Spinal cord (tissue), 10 donors: ENCODE measurements around the gene MYO15A. TPM values are rescaled to one million over a fixed set of nuclear protein-coding genes. Genes with fewer than 3 reads are reported as not detected.

Source experiments
- DNase-seq, 6 donors: peaks; one replicate each; pipeline versions ENCODE4 v3.0.0 to v3.0.0-alpha.2; 2013 to 2015; ENCODE audit warnings: low spot score in 6 of 6, low read depth in 4 of 6
- H3K27ac ChIP-seq: one replicate; pipeline ENCODE4 v1.5.1; 2013; ENCODE audit warnings: low read depth, low read length, control low read depth
- H3K27me3 ChIP-seq: one replicate; pipeline ENCODE4 v1.6.1; 2013; ENCODE audit warnings: low read length; ENCODE audit not compliant: control insufficient read depth, insufficient read depth
- H3K36me3 ChIP-seq: one replicate; pipeline ENCODE4 v1.6.1; 2013; ENCODE audit warnings: low read length; ENCODE audit not compliant: control insufficient read depth, insufficient read depth
- H3K4me1 ChIP-seq: one replicate; pipeline ENCODE4 v1.6.1; 2013; ENCODE audit warnings: low read length; ENCODE audit not compliant: control insufficient read depth, insufficient read depth
- H3K4me3 ChIP-seq: one replicate; pipeline ENCODE4 v1.5.1; 2013; ENCODE audit warnings: low read depth, low read length, control low read depth
- H3K9me3 ChIP-seq: one replicate; pipeline ENCODE4 v1.6.1; 2013; ENCODE audit warnings: low read length; ENCODE audit not compliant: control insufficient read depth, insufficient read depth
- WGBS: methylation state at CpG from one replicate; pipeline ENCODE4 v1.1.5; 2013; ENCODE audit warnings: missing lambda C conversion rate; ENCODE audit not compliant: insufficient coverage; 5-methylcytosine and 5-hydroxymethylcytosine counted together
- polyA plus RNA-seq, 2 donors: library from polyadenylated mRNA; unstranded; fragments of 120-200 nt; gene quantifications; one replicate each; pipeline ENCODE4 v1.2.1, GENCODE V29; 2013; ENCODE audit not compliant: insufficient read length in 2 of 2
- total RNA-seq, 2 donors: library from RNA; depleted of rRNA in 1 of 2; stranded (reverse); fragments of 120-200 nt in 1 of 2; fragments of >200 nt in 1 of 2; gene quantifications; one replicate each; pipeline versions ENCODE4 v1.2.3 to v1.2.4, GENCODE V29; 2013 to 2014
- donor health status: healthy.

MYO15A gene
- total and polyA plus RNA-seq, 4 donors = 1.3 to 6.8 (median 3.6) TPM

GRCh38 chr17:18076936-18077335 lies 31.6 kb upstream of the MYO15A start:
- Histone ChIP-seq H3K4me3 (no peak overlapping the region), H3K27ac (no peak overlapping the region), H3K27me3 (no peaks in the 10 kb centered on the region), H3K36me3 (no peaks in the 10 kb centered on the region), H3K4me1 (no peaks in the 10 kb centered on the region), H3K9me3 (no peaks in the 10 kb centered on the region)
- no peak for DNase-seq
- WGBS = 62% methylated on average over 7 of the region's 7 CpGs

- Histone ChIP-seq H3K36me3 (no peaks in the 10 kb centered on the region), H3K27ac (no peak overlapping the region), H3K27me3 (no peaks in the 10 kb centered on the region), H3K4me3 (no peak overlapping the region), H3K9me3 (no peaks in the 10 kb centered on the region), H3K4me1 (no peaks in the 10 kb centered on the region)
- no peak for DNase-seq
- 92% methylated on average over 2 of the region's 4 CpGs for WGBS
Measured at GRCh38 chr17:18079543-18079942, 29.0 kb upstream of the MYO15A start.

DNA sequence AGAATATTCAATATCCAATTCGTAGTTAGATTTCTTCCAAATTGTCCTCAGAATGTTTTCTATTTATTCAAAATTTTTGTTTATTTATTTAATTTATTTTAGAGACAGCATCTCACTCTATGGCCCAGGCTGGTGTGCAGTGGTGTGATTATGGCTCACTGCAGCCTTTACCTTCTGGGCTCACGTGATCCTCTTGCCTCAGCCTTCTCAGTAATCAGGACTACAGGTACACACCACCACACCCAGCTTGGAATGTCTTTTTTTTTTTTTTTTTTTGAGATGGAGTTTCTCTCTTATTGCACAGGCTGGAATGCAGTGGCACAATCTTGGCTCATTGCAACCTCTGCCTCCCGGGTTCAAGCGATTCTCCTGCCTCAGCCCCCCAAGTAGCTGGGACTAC lies 24.3 kb upstream of the MYO15A start:
- Histone ChIP-seq H3K4me3 (no peak overlapping the region), H3K9me3 (no peaks in the 10 kb centered on the region), H3K4me1 (peaks cover 19% of the 10 kb centered on the region), H3K27ac (no peak overlapping the region), H3K27me3 (no peaks in the 10 kb centered on the region), H3K36me3 (peaks cover 4% of the 10 kb centered on the region)
- DNase-seq = no peak
- WGBS = 100% methylated on average over 2 of the region's 4 CpGs

- no peaks in the 10 kb centered on the region for H3K9me3 ChIP-seq
- H3K36me3 ChIP-seq = peaks cover 16% of the 10 kb centered on the region
- H3K27ac ChIP-seq = peak within 1 kb of the TSS; percentile 84
- H3K4me3 ChIP-seq = peak within 1 kb of the TSS; percentile 91
- DNase-seq = peak; percentile 84 to 97 (median 88)
- no peaks in the 10 kb centered on the region for H3K27me3 ChIP-seq
- peaks cover 19% of the 10 kb centered on the region for H3K4me1 ChIP-seq
- 2% methylated on average over 52 of the region's 52 CpGs for WGBS
Measured at GRCh38 chr17:18087610-18088491, 20.7 kb upstream of the MYO15A start, which contains the start of gene DRG2. DRG2 (plus strand) TSS chr17:18087948; CDS start chr17:18088024, 76 bp downstream.

DNA sequence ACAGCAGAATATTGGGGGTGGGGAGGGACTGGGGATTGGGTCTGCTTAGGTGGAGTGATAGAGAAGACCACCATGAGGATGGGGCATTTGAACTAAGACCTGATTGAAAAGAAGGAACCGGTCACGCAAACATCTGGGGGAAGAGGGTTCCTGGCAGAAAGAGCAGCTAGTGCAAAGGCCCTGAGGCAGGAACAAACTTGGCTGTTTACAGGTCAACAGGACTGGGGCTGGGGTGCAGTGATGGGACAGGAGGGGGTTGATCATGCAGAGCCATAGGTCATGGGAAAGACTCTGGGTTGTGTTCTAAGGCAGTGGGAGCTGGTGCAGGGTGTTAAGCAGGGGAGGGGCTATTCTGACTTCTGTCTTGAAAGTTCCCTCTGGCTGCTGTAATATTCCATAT lies 18.9 kb upstream of the MYO15A start:
- no peak overlapping the region for H3K4me3 ChIP-seq
- no peaks in the 10 kb centered on the region for H3K9me3 ChIP-seq
- H3K36me3 ChIP-seq = peaks cover 28% of the 10 kb centered on the region
- DNase-seq = no peak
- no peak overlapping the region for H3K27ac ChIP-seq
- no peaks in the 10 kb centered on the region for H3K27me3 ChIP-seq
- 100% methylated on average over 2 of the region's 2 CpGs for WGBS
- peaks cover 19% of the 10 kb centered on the region for H3K4me1 ChIP-seq

DNA sequence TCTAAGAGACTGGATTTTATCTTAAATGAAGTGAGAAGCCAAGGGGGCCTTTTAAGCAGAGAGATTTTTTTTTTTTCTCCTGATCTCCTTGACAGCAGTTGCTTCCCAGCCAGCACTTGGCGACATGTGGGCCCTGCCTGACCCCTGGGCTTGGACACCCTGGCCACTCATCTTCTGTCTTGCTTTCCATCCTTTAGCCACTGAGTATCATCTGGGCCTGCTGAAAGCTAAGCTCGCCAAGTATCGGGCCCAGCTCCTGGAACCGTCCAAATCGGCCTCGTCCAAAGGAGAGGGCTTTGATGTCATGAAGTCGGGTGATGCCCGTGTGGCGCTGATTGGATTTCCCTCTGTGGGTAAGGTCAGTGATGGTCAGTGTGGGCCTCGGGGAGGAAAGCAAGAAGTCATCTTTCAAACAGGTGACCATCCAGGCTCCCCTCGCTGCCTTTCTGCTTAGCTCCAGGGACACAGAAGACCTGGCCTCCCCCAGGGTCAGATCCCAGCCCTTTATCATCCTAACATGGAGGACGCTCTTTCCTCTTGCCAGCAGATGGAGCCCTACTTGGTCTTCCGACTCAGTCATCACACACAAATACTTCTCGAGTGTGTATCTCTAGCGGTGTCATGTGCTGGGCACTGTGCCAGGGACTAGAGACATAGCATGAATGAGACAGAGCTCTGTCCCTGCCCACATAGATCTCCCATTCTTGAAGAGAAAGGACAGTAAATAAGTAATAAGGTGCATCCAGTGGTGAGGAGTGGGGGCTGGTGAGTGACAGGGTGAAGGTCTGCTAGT lies 14.7 kb upstream of the MYO15A start:
- no peak overlapping the region for H3K27ac ChIP-seq
- no peaks in the 10 kb centered on the region for H3K9me3 ChIP-seq
- DNase-seq = peak in 2 of 6 donors; percentile 28 to 42
- H3K4me1 ChIP-seq = peaks cover under 1% of the 10 kb centered on the region
- H3K4me3 ChIP-seq = no peak overlapping the region
- peaks cover 57% of the 10 kb centered on the region for H3K36me3 ChIP-seq
- H3K27me3 ChIP-seq = no peaks in the 10 kb centered on the region
- WGBS = 83% methylated on average over 14 of the region's 15 CpGs

DNA sequence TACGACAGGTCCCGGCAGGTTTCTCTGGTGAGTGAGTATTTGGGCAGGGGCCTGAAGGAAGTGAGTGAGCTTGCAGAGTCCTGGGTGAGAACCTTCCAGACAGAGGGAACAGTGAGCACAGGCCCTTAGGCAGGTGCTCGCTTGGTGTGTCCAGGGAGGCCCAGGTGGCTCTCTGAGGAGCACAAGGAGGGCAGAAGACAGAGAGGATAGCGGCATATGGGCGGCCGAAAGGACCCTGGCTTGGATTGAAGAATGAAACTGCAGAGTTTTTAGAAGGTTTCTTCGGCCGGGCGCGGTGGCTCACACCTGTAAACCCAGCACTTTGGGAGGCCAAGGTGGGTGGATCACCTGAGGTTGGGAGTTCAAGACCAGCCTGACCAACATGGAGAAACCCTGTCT lies 14.1 kb upstream of the MYO15A start:
- 98% methylated on average over 10 of the region's 10 CpGs for WGBS
- Histone ChIP-seq H3K27me3 (no peaks in the 10 kb centered on the region), H3K36me3 (peaks cover 63% of the 10 kb centered on the region)

GRCh38 chr17:18099516-18099915 lies 9.0 kb upstream of the MYO15A start:
- peaks cover 84% of the 10 kb centered on the region for H3K36me3 ChIP-seq
- H3K27ac ChIP-seq = no peak overlapping the region
- no peaks in the 10 kb centered on the region for H3K4me1 ChIP-seq
- H3K9me3 ChIP-seq = no peaks in the 10 kb centered on the region
- DNase-seq = no peak
- no peak overlapping the region for H3K4me3 ChIP-seq
- 97% methylated on average over 11 of the region's 14 CpGs for WGBS
- H3K27me3 ChIP-seq = no peaks in the 10 kb centered on the region

More for the DNA sequence above, 14.1 kb upstream of the MYO15A start:
- Histone ChIP-seq H3K4me3 (no peak overlapping the region), H3K27ac (no peak overlapping the region), H3K4me1 (no peaks in the 10 kb centered on the region), H3K9me3 (no peaks in the 10 kb centered on the region)
- no peak for DNase-seq

DNA sequence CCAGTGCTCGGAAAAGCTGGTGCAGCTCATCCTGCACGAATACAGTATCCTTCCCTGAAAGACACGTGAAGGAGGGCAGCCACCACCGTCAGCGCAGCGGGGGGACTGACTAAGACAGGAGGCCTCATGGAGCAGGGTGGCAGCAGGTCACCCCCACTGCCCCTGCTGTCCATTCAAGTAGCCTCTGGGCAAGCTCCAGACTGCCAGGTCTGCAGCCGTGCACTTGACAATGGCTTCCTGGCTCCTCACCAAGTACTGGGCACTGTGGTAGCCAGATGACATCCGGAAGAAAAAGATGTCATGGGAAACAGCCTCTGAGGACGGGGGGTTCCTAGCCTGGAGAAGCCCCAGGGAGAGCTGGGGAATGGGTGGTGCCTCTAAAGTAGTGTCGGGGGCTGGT lies 7.9 kb upstream of the MYO15A start:
- DNase-seq = no peak
- no peak overlapping the region for H3K27ac ChIP-seq
- no peaks in the 10 kb centered on the region for H3K27me3 ChIP-seq
- H3K4me3 ChIP-seq = no peak overlapping the region
- 71% methylated on average over 10 of the region's 10 CpGs for WGBS
- peaks cover 89% of the 10 kb centered on the region for H3K36me3 ChIP-seq
- no peaks in the 10 kb centered on the region for H3K9me3 ChIP-seq
- no peaks in the 10 kb centered on the region for H3K4me1 ChIP-seq
